ENCODE results near the gene PCDHA7.

DNA sequence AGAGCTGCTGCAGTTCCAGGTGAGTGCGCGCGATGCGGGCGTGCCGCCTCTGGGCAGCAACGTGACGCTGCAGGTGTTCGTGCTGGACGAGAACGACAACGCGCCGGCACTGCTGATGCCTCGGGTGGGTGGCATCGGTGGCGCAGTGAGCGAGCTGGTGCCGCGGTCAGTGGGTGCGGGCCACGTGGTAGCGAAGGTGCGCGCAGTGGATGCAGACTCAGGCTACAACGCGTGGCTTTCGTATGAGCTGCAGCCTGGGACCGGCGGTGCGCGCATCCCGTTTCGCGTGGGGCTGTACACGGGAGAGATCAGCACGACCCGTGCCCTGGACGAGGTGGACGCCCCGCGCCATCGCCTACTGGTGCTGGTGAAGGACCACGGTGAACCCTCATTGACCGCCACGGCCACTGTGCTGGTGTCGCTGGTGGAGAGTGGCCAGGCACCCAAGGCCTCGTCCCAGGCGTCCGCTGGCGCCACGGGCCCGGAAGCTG, 31.2 kb upstream of the PCDHA7 start:
- TF ChIP-seq CTCF (IDR thresholded peaks at IDR 0.05) (no peak), NR3C1 (CRISPR knock-in tag; conservative IDR thresholded peaks at IDR 0.05; ENCODE audit: low read depth) (no peak), ETV6 (CRISPR knock-in tag; IDR thresholded peaks at IDR 0.05) (no peak), ZNF416 (CRISPR knock-in tag; IDR thresholded peaks at IDR 0.05) (no peak), USF1 (CRISPR knock-in tag; IDR thresholded peaks at IDR 0.05) (no peak), ZNF532 (CRISPR knock-in tag; IDR thresholded peaks at IDR 0.05; ENCODE audit: borderline replicate concordance) (no peak), ZNF232 (CRISPR knock-in tag; IDR thresholded peaks at IDR 0.05) (no peak), ZBTB21 (CRISPR knock-in tag; IDR thresholded peaks at IDR 0.05; ENCODE audit: borderline replicate concordance) (no peak), MAX (CRISPR knock-in tag; IDR thresholded peaks at IDR 0.05) (no peak)
- TF ChIP-seq, protein P1, sequence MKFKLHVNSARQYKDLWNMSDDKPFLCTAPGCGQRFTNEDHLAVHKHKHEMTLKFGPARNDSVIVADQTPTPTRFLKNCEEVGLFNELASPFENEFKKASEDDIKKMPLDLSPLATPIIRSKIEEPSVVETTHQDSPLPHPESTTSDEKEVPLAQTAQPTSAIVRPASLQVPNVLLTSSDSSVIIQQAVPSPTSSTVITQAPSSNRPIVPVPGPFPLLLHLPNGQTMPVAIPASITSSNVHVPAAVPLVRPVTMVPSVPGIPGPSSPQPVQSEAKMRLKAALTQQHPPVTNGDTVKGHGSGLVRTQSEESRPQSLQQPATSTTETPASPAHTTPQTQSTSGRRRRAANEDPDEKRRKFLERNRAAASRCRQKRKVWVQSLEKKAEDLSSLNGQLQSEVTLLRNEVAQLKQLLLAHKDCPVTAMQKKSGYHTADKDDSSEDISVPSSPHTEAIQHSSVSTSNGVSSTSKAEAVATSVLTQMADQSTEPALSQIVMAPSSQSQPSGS (CRISPR knock-in tag; IDR thresholded peaks at IDR 0.05; ENCODE audit: borderline replicate concordance, low read depth) = no peak
- TF ChIP-seq, protein P2, sequence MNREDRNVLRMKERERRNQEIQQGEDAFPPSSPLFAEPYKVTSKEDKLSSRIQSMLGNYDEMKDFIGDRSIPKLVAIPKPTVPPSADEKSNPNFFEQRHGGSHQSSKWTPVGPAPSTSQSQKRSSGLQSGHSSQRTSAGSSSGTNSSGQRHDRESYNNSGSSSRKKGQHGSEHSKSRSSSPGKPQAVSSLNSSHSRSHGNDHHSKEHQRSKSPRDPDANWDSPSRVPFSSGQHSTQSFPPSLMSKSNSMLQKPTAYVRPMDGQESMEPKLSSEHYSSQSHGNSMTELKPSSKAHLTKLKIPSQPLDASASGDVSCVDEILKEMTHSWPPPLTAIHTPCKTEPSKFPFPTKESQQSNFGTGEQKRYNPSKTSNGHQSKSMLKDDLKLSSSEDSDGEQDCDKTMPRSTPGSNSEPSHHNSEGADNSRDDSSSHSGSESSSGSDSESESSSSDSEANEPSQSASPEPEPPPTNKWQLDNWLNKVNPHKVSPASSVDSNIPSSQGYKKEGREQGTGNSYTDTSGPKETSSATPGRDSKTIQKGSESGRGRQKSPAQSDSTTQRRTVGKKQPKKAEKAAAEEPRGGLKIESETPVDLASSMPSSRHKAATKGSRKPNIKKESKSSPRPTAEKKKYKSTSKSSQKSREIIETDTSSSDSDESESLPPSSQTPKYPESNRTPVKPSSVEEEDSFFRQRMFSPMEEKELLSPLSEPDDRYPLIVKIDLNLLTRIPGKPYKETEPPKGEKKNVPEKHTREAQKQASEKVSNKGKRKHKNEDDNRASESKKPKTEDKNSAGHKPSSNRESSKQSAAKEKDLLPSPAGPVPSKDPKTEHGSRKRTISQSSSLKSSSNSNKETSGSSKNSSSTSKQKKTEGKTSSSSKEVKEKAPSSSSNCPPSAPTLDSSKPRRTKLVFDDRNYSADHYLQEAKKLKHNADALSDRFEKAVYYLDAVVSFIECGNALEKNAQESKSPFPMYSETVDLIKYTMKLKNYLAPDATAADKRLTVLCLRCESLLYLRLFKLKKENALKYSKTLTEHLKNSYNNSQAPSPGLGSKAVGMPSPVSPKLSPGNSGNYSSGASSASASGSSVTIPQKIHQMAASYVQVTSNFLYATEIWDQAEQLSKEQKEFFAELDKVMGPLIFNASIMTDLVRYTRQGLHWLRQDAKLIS (CRISPR knock-in tag; IDR thresholded peaks at IDR 0.05; ENCODE audit: borderline replicate concordance) = no peak

Data from WTC11 (cell line).